Epithelial cell of esophagus (primary cell): ENCODE measurements around the gene KIF26A.
A peak's percentile ranks its signal among the peaks of the same experiment; 100 is the strongest.

Source experiments
- DNase-seq: peaks from one replicate; pipeline ENCODE4 v3.0.0; 2010; ENCODE audit warnings: low read depth
- H3K4me3 ChIP-seq: 2 replicates; pipeline ENCODE4 v1.5.1; 2011; ENCODE audit warnings: mild to moderate bottlenecking, low read length, control low read depth
- TF ChIP-seq, protein P1 (sequence below): IDR thresholded peaks from 2 replicates; pipeline ENCODE4 v1.5.1; 2011; ENCODE audit warnings: low read depth, mild to moderate bottlenecking, low read length, control low read depth, inconsistent platforms; ENCODE audit not compliant: insufficient read depth; ENCODE audit errors: missing control alignments

KIF26A gene

DNA sequence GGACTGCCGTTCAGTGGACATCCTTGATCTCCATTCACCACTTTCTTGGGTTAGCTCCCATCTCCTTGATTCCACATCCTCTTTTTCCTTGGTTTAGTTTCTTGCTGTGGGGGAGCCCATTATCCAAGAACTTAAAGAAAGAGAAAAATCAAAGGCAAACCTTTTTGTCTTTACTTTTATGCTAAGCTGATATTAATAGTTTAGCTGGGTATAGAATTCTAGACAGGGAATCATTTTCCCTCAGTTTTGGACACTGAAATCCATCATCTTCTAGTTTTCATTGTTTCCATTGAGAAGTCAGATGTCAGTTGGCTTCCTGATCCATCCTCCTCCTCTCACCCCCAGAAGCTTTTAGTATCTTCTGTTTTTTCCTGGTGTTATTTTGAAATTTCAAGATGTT, 8.8 kb upstream of the KIF26A start:
- TF ChIP-seq, protein P1, sequence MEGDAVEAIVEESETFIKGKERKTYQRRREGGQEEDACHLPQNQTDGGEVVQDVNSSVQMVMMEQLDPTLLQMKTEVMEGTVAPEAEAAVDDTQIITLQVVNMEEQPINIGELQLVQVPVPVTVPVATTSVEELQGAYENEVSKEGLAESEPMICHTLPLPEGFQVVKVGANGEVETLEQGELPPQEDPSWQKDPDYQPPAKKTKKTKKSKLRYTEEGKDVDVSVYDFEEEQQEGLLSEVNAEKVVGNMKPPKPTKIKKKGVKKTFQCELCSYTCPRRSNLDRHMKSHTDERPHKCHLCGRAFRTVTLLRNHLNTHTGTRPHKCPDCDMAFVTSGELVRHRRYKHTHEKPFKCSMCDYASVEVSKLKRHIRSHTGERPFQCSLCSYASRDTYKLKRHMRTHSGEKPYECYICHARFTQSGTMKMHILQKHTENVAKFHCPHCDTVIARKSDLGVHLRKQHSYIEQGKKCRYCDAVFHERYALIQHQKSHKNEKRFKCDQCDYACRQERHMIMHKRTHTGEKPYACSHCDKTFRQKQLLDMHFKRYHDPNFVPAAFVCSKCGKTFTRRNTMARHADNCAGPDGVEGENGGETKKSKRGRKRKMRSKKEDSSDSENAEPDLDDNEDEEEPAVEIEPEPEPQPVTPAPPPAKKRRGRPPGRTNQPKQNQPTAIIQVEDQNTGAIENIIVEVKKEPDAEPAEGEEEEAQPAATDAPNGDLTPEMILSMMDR: no peak
- no peak overlapping the region for H3K4me3 ChIP-seq
- DNase-seq: no peak

DNA sequence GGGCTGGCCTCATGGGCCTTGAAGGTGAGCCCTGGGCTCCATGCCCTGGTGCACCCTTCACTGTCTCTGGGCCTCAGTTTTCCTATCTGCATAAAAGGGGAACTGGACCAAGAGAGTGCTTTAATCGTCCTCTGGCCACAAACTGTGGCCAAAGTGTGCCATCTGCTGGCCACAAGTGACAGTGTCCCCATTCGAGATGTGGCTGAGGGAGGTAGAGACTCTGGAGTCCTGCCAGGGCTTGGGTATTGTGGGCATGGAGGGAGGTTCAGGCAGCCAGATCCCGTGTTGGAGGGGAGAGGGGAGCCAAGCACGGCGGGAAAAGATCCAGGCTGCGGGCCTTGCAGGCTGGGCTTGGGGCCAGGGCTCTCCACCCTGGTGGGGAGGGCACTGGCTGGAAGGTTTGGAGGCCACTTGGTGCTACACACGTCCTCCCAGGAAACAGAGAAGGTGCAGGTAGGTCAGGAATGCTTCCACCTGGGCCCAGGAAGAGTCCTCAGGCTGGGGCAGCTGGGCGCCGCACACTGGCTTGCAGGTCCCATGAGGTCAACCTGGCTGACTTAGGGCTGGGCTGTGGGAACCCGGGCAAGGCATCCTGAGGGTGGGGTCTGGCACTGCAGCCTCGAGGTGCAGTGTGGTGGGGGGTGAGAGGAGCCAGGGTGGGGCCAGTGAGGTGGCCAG, 7.3 kb upstream of the KIF26A start:
- TF ChIP-seq, protein P1: peak; percentile 85
- peak; percentile 56 for DNase-seq
- no peak overlapping the region for H3K4me3 ChIP-seq

DNA sequence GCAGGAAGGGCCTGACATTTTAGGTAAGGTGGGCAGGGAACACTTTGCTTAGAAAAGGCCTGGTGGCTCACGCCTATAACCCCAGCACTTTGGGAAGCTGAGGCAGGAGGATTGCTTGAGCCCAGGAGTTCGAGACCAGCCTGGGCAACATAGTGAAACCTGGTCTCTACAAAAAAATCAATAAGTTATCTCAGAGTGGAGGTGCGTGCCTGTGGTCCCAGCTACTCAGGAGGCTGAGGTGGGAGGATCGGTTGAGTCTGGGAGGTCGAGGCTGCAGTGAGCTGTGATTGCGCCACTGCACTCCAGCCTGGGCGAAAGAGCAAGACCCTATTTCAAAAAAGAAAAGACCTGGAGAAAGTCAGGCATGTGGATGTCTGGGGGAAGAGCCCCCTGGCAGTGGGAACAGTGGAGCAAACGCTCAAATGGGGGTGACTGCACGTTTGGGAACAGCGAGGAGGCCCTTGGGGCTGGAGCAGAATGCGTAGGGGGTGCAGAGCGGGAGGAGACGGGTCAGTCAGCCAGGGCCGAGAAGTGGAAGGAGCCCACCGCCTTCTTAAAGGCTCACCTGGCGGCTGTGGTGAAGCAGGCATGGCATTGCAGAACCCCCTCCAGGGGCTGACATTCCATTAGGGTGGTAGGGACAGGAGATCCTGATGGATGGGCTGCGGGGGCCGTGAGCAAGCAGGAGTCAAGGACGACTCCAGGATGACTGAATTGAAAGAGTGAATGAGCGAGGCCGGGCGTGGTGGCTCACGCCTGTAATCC, 6.2 kb upstream of the KIF26A start:
- H3K4me3 ChIP-seq: no peak overlapping the region
- TF ChIP-seq, protein P1: no peak
- no peak for DNase-seq

DNA sequence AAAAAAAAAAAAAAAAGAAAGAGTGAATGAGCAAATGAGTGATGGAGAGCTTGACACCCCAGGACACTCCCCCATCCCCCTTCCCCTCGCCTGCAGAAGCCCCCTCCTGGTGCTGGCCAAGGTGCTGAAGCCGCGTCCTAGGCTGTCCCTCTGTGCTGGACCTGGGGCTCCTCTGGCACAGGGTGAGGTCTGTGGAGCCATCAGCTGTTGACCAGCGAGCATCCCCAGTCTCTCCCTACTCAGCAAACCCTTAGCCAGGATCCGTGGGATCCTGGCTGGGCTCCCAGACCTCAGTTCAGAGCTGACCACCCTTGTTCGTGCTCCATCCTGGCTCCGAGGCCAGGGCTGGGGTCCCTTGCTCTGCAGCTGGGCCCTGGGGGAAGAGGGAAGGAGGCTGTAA, 5.4 kb upstream of the KIF26A start:
- no peak overlapping the region for H3K4me3 ChIP-seq
- TF ChIP-seq, protein P1: no peak
- DNase-seq: no peak

DNA sequence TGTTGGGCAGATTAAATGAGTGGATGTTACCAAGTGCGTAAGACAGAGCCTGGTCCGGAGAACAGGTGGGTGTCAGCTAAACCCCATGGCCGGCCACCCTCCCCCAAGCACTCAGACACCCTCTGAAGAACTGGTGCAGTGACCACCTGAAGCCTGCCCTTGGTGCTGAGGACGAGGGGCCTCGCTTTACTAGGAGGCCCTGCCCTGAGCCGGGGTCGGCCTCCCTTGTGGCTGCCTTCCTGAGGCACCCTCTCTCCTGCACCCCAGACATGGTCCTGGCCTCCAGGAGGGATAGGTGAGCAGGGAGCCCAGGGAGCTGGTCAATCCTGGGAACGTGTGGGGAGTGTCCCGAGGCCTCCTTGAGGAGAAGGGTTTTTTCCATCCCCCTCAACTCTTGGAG, 4.9 kb upstream of the KIF26A start:
- no peak overlapping the region for H3K4me3 ChIP-seq
- DNase-seq: no peak
- TF ChIP-seq, protein P1: no peak

DNA sequence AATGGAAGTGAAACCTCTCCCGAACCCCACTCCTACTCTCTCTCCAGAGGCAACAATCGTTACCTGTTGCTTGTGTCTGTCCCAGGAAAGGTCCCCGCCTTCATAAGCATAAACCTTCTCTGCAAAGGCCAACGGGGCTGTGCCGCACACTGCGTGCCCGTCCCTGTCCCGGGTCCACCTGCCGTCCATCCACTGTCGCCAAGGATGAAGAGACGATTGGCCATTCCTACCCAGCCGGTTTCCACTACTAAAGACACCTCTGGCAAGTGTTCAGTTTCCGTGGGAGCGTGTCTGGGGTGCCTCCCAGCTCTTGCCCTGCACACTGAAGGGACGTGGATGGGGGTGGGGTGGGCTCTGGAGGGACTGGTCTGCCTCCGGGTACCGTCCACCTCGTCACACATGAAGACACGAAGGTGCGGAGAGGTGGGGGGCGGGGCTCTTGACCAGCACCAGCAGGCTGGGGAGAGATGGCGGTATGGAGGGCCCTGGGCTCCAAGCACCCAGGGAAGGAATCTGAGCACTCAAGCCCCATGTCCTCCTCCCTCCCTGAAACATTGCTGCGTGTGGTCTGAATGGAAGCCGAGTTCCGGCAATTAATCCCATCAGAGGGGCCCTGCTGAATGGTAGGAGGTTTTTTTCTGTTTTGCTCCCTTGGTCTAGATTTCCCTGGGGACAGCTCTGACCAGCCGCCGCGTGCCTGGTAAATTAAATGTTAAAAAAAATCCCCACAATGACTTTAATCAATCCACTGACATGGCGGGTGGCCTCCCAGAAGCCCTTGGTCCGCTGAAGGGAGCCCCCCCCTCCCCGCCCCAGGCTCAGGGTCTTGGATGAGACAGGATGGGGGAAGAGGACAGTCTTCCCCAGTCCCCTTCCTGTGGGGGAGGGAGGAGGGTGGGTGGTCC, 4.1 kb upstream of the KIF26A start:
- TF ChIP-seq, protein P1: no peak
- H3K4me3 ChIP-seq: no peak overlapping the region
- no peak for DNase-seq
